H9 (cell line): ENCODE data around the gene INPP5B. TPM values are rescaled to one million over a fixed set of nuclear protein-coding genes. Genes with fewer than 3 reads are reported as not detected.

Source experiments
- DNase-seq: peaks from one replicate; pipeline ENCODE4 v3.0.0-alpha.2; 2017
- H2AFZ ChIP-seq: one replicate; pipeline ENCODE4 v1.6.1; 2013; ENCODE audit warnings: mild to moderate bottlenecking, low read length, control low read depth, moderate library complexity
- H2AK5ac ChIP-seq: 2 replicates; pipeline ENCODE4 v1.6.1; 2013; ENCODE audit warnings: low read length, control low read depth, mixed read lengths; ENCODE audit not compliant: insufficient read length
- H2BK120ac ChIP-seq: one replicate; pipeline ENCODE4 v1.6.1; 2013; ENCODE audit warnings: low read depth, mild to moderate bottlenecking, low read length, control low read depth, inconsistent platforms; ENCODE audit not compliant: poor library complexity, severe bottlenecking
- H2BK12ac ChIP-seq: 2 replicates; pipeline ENCODE4 v1.6.1; 2013; ENCODE audit warnings: low read length, control low read depth, mixed read lengths, low read depth; ENCODE audit not compliant: insufficient read length
- H2BK15ac ChIP-seq: 2 replicates; pipeline ENCODE4 v1.6.1; 2013; ENCODE audit warnings: low read depth, low read length, control low read depth
- H2BK20ac ChIP-seq: one replicate; pipeline ENCODE4 v1.6.1; 2013; ENCODE audit warnings: low read depth, mild to moderate bottlenecking, low read length, control low read depth, inconsistent platforms; ENCODE audit not compliant: poor library complexity, severe bottlenecking
- H2BK5ac ChIP-seq: 2 replicates; pipeline ENCODE4 v1.6.1; 2013; ENCODE audit warnings: low read length, control low read depth, mixed read lengths; ENCODE audit not compliant: insufficient read length
- H3K14ac ChIP-seq: 2 replicates; pipeline ENCODE4 v1.6.1; 2013; ENCODE audit warnings: low read length, control low read depth; ENCODE audit not compliant: insufficient read depth
- H3K18ac ChIP-seq: 2 replicates; pipeline ENCODE4 v1.6.1; 2013; ENCODE audit warnings: low read depth, mild to moderate bottlenecking, mixed read lengths, low read length, control low read depth; ENCODE audit not compliant: insufficient read length
- H3K23ac ChIP-seq: 2 replicates; pipeline ENCODE4 v1.6.1; 2013; ENCODE audit warnings: low read length, control low read depth, mixed read lengths, low read depth; ENCODE audit not compliant: insufficient read length
- H3K23me2 ChIP-seq: 2 replicates; pipeline ENCODE4 v1.6.1; 2013; ENCODE audit warnings: low read depth, mild to moderate bottlenecking, mixed read lengths, low read length, control low read depth; ENCODE audit not compliant: insufficient read length, poor library complexity, severe bottlenecking
- H3K27ac ChIP-seq: 2 replicates; pipeline ENCODE4 v1.5.1; 2013; ENCODE audit warnings: low read length, control low read depth, mixed read lengths, low read depth; ENCODE audit not compliant: insufficient read length
- H3K27me3 ChIP-seq: 2 replicates; pipeline ENCODE4 v1.6.1; 2013; ENCODE audit warnings: low read length, control low read depth, inconsistent platforms; ENCODE audit not compliant: insufficient read depth
- H3K4ac ChIP-seq: 2 replicates; pipeline ENCODE4 v1.6.1; 2013; ENCODE audit warnings: low read depth, mild to moderate bottlenecking, control low read depth, inconsistent platforms, low read length, moderate library complexity
- H3K4me1 ChIP-seq: 2 replicates; pipeline ENCODE4 v1.6.1; 2013; ENCODE audit warnings: low read length, control low read depth, inconsistent platforms; ENCODE audit not compliant: insufficient read depth
- H3K4me2 ChIP-seq: 2 replicates; pipeline ENCODE4 v1.6.1; 2013; ENCODE audit warnings: low read length, control low read depth, mixed read lengths; ENCODE audit not compliant: insufficient read length, insufficient read depth
- H3K56ac ChIP-seq: 2 replicates; pipeline ENCODE4 v1.6.1; 2013; ENCODE audit warnings: low read depth, mild to moderate bottlenecking, mixed read lengths, low read length, control low read depth; ENCODE audit not compliant: insufficient read length
- H3K79me1 ChIP-seq: 2 replicates; pipeline ENCODE4 v1.6.1; 2013; ENCODE audit warnings: low read depth, mild to moderate bottlenecking, moderate library complexity, low read length, control low read depth, inconsistent platforms; ENCODE audit not compliant: insufficient read depth, poor library complexity, severe bottlenecking
- H3K79me2 ChIP-seq: 2 replicates; pipeline ENCODE4 v1.6.1; 2013; ENCODE audit warnings: low read length, control low read depth, inconsistent platforms; ENCODE audit not compliant: insufficient read depth
- H3K9ac ChIP-seq: 2 replicates; pipeline ENCODE4 v1.6.1; 2013; ENCODE audit warnings: low read length, control low read depth, mixed read lengths; ENCODE audit not compliant: insufficient read length; ENCODE audit errors: extremely low read depth
- H3K9me3 ChIP-seq: one replicate; pipeline ENCODE4 v1.6.1; 2013; ENCODE audit warnings: low read depth, low read length, inconsistent platforms; ENCODE audit not compliant: control insufficient read depth
- H3T11ph ChIP-seq: one replicate; pipeline ENCODE4 v1.6.1; 2013; ENCODE audit warnings: mild to moderate bottlenecking, low read length, control low read depth, inconsistent platforms
- H4K20me1 ChIP-seq: one replicate; pipeline ENCODE4 v1.6.1; 2013; ENCODE audit not compliant: control insufficient read depth, insufficient read length, insufficient read depth
- H4K5ac ChIP-seq: 2 replicates; pipeline ENCODE4 v1.6.1; 2013; ENCODE audit warnings: low read depth, mild to moderate bottlenecking, mixed read lengths, low read length, control low read depth; ENCODE audit not compliant: insufficient read length
- H4K8ac ChIP-seq: replicated peaks from 2 replicates; pipeline ENCODE4 v1.6.1; 2013; ENCODE audit warnings: low read length, control low read depth, mixed read lengths, low read depth; ENCODE audit not compliant: insufficient read length
- H4K91ac ChIP-seq: 2 replicates; pipeline ENCODE4 v1.6.1; 2013; ENCODE audit warnings: low read depth, mild to moderate bottlenecking, moderate library complexity, mixed read lengths, low read length, control low read depth; ENCODE audit not compliant: insufficient read length
- H3K27ac Mint-ChIP-seq, 3 experiments: 2 replicates in 2 of 3; 3 replicates in 1 of 3; pipeline ENCODE4 v1.8.0; 2020 to 2021; ENCODE audit warnings: mixed read lengths in 3 of 3, mild to moderate bottlenecking in 1 of 3, moderate library complexity in 1 of 3
- H3K27me3 Mint-ChIP-seq: 2 replicates; pipeline ENCODE4 v1.8.0; 2021; ENCODE audit warnings: low read depth, mild to moderate bottlenecking, moderate library complexity, mixed read lengths
- H3K36me3 Mint-ChIP-seq, 3 experiments: 2 replicates in 2 of 3; 3 replicates in 1 of 3; pipeline ENCODE4 v1.8.0; 2020 to 2021; ENCODE audit warnings: low read depth in 3 of 3, mixed read lengths in 3 of 3; ENCODE audit not compliant: insufficient read depth in 1 of 3
- H3K4me1 Mint-ChIP-seq, 2 experiments: 2 replicates each; pipeline ENCODE4 v1.8.0; 2020; ENCODE audit warnings: mixed read lengths in 2 of 2
- H3K4me3 Mint-ChIP-seq, 2 experiments: 2 replicates in 1 of 2; 3 replicates in 1 of 2; pipeline ENCODE4 v1.8.0; 2020 to 2021; ENCODE audit warnings: mild to moderate bottlenecking in 2 of 2, mixed read lengths in 2 of 2, moderate library complexity in 1 of 2
- H3K9me3 Mint-ChIP-seq, 2 experiments: 2 replicates in 1 of 2; 3 replicates in 1 of 2; pipeline ENCODE4 v1.8.0; 2020; ENCODE audit warnings: mild to moderate bottlenecking in 2 of 2, mixed read lengths in 2 of 2, moderate library complexity in 1 of 2
- CTCF ChIP-seq: fragments of 200-600 bp; sonication (generic); conservative IDR thresholded peaks from 3 replicates; pipeline ENCODE4 v1.8.0; 2021; ENCODE audit warnings: antibody characterized with exemption, mild to moderate bottlenecking
- WGBS: extraction: QIAGEN DNeasy Blood & Tissue Kit; methylation state at CpG from one replicate; pipeline ENCODE4 v1.1.7; 2013; ENCODE audit warnings: missing lambda C conversion rate, low lambda C conversion rate, mixed read lengths; ENCODE audit not compliant: insufficient read length; ENCODE audit errors: extremely low coverage; 5-methylcytosine and 5-hydroxymethylcytosine counted together
- total RNA-seq: library from RNA; stranded (reverse); gene quantifications from 2 replicates; pipeline ENCODE4 v1.2.1, GENCODE V29; 2021

Gene INPP5B
- total RNA-seq, 1 experiment from 2014 or later, result 28.2 TPM

GRCh38 chr1:37817481-37817880 lies 129.4 kb downstream of the INPP5B start:
- H2AFZ ChIP-seq, result no peak overlapping the region
- no peaks in the 10 kb centered on the region for H3K27me3 ChIP-seq
- Mint-ChIP-seq H3K4me3 (no peak overlapping the region; a peak in 1 of 5 replicates), H3K36me3 (peaks cover 16 to 66% (median 47%) of the 10 kb centered on the region in 3 experiments; a peak in 6 of 7 replicates), H3K9me3 (no peaks in the 10 kb centered on the region), H3K27ac (peak overlapping the region in 2 of 3 experiments; percentile 70 to 78; a peak in 3 of 7 replicates), H3K4me1 (peaks cover 0 to 6% of the 10 kb centered on the region in 2 experiments; a peak in 2 of 4 replicates), H3K27me3 (no peaks in the 10 kb centered on the region)
- DNase-seq, result peak; percentile 39
- H3K79me1 ChIP-seq, result no peaks in the 10 kb centered on the region
- no peak overlapping the region for H2AK5ac ChIP-seq
- H4K8ac ChIP-seq, result no peak overlapping the region
- no peak overlapping the region for H2BK120ac ChIP-seq
- no peak overlapping the region for H2BK15ac ChIP-seq
- H4K20me1 ChIP-seq, result no peaks in the 10 kb centered on the region
- H3K9me3 ChIP-seq, result no peaks in the 10 kb centered on the region
- no peaks in the 10 kb centered on the region for H3K79me2 ChIP-seq
- H3K23me2 ChIP-seq, result no peaks in the 10 kb centered on the region
- H3K14ac ChIP-seq, result no peak overlapping the region
- no peak overlapping the region for H3K4me2 ChIP-seq
- no peak overlapping the region for H3K56ac ChIP-seq
- no peak overlapping the region for H2BK12ac ChIP-seq
- H3T11ph ChIP-seq, result no peak overlapping the region
- H3K9ac ChIP-seq, result no peak overlapping the region
- H4K91ac ChIP-seq, result no peak overlapping the region
- H3K4ac ChIP-seq, result no peak overlapping the region
- no peak overlapping the region for H2BK5ac ChIP-seq
- no peak overlapping the region for H3K23ac ChIP-seq
- H3K27ac ChIP-seq, result no peak overlapping the region
- H3K4me1 ChIP-seq, result no peaks in the 10 kb centered on the region
- TF ChIP-seq CTCF, result peak; percentile 47
- no peak overlapping the region for H4K5ac ChIP-seq
- no CpG with 5 or more reads among the region's 2 CpGs for WGBS
- no peak overlapping the region for H3K18ac ChIP-seq
- H2BK20ac ChIP-seq, result no peak overlapping the region
